Chondrocyte (in vitro differentiated cells): ENCODE data around the gene LYVE1. TPM values are rescaled to one million over a fixed set of nuclear protein-coding genes. Genes with fewer than 3 reads are reported as not detected.

Experiments
- DNase-seq: peaks from one replicate; pipeline ENCODE4 v3.0.0; 2021; ENCODE audit warnings: mixed read lengths, low spot score
- H3K27ac Mint-ChIP-seq: one replicate; pipeline ENCODE4 v1.8.0; 2021; ENCODE audit warnings: mild to moderate bottlenecking, moderate library complexity, mixed read lengths; ENCODE audit not compliant: unreplicated experiment
- H3K27me3 Mint-ChIP-seq: 2 replicates; pipeline ENCODE4 v1.8.0; 2021; ENCODE audit warnings: low read depth, mixed read lengths
- H3K36me3 Mint-ChIP-seq: 2 replicates; pipeline ENCODE4 v1.8.0; 2021; ENCODE audit warnings: low read depth, mixed read lengths
- H3K4me1 Mint-ChIP-seq: 2 replicates; pipeline ENCODE4 v1.8.0; 2021; ENCODE audit warnings: low read depth, mild to moderate bottlenecking, mixed read lengths
- H3K4me3 Mint-ChIP-seq: one replicate; pipeline ENCODE4 v1.8.0; 2021; ENCODE audit warnings: mild to moderate bottlenecking, moderate library complexity, mixed read lengths; ENCODE audit not compliant: unreplicated experiment
- H3K9me3 Mint-ChIP-seq: 2 replicates; pipeline ENCODE4 v1.8.0; 2021; ENCODE audit warnings: low read depth, mixed read lengths
- CTCF ChIP-seq: fragments of 200-600 bp; sonication (generic); IDR thresholded peaks from 2 replicates; pipeline ENCODE4 v1.5.0; 2021; ENCODE audit warnings: antibody characterized with exemption, mild to moderate bottlenecking, moderate library complexity
- total RNA-seq: library from RNA; stranded (reverse); gene quantifications from 3 replicates; pipeline ENCODE4 v1.2.1, GENCODE V29; 2021

The LYVE1 gene
- total RNA-seq, 1 donor from 2014 or later: 3.5 TPM

GRCh38 chr11:10566257-10566957, 2.1 kb downstream of the LYVE1 start:
- TF ChIP-seq CTCF: no peak
- DNase-seq: no peak
- Mint-ChIP-seq H3K4me1 (peaks cover 34% of the 10 kb centered on the region), H3K4me3 (no peak overlapping the region), H3K36me3 (peaks cover 2% of the 10 kb centered on the region), H3K27me3 (no peaks in the 10 kb centered on the region), H3K9me3 (no peaks in the 10 kb centered on the region), H3K27ac (no peak overlapping the region)

DNA sequence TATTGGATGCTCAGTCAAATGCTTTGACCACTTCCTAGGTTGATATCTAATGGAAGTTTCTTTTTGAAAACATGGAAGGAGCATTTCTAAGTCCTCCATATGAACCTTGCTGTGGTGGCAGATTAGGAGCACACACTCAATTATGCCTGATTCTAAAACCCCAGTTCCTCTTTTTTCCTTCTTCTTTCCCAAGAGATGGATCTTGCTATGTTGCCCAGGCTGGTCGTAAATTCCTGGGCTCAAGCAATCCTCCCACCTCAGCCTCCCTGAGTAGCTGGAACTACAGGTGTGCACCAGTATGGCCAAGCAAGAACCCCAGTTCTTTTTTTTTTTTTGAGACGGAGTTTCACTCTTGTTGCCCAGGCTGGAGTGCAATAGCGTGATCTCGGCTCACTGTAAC, 3.0 kb downstream of the LYVE1 start:
- Mint-ChIP-seq H3K9me3 (no peaks in the 10 kb centered on the region), H3K4me1 (peaks cover 34% of the 10 kb centered on the region), H3K36me3 (no peaks in the 10 kb centered on the region), H3K27ac (no peak overlapping the region), H3K4me3 (no peak overlapping the region), H3K27me3 (no peaks in the 10 kb centered on the region)
- no peak for DNase-seq
- TF ChIP-seq CTCF: no peak

DNA sequence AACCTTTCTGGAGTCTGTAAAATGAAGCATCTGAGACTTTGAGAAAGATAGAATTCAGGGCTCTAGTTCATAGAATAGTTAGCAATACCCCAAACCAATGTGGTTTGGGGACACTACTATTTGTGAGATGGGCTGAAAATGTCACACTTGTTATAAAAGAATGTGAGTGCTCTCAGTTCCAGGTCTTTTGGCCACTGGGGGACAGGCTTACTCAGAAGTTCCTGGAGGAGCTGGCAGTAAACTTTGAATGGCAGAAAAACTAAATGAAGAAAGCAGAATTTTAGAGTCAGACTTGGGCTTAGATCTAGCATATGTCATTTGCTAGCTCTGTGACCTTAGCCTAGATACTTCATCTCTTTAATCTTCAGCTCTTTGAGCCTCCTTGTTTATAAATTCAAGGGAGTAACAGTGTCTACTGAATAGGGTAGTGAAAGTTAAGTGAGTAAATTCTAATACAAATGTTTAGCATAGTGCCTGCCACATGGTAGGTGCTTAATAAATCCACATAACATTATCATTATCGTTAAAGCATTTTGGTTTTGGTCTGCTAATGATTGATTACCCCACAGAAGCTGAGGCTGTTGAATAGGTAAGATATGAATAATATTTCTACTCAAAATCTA, 3.7 kb downstream of the LYVE1 start:
- no peaks in the 10 kb centered on the region for H3K36me3 Mint-ChIP-seq
- no peak overlapping the region for H3K27ac Mint-ChIP-seq
- H3K9me3 Mint-ChIP-seq: no peaks in the 10 kb centered on the region
- TF ChIP-seq CTCF: peak; percentile 74
- no peak overlapping the region for H3K4me3 Mint-ChIP-seq
- no peak for DNase-seq
- peaks cover 33% of the 10 kb centered on the region for H3K4me1 Mint-ChIP-seq
- H3K27me3 Mint-ChIP-seq: no peaks in the 10 kb centered on the region

- H3K4me1 Mint-ChIP-seq: peaks cover 26% of the 10 kb centered on the region
- no peaks in the 10 kb centered on the region for H3K9me3 Mint-ChIP-seq
- no peaks in the 10 kb centered on the region for H3K36me3 Mint-ChIP-seq
- TF ChIP-seq CTCF: no peak
- H3K27me3 Mint-ChIP-seq: no peaks in the 10 kb centered on the region
- no peak overlapping the region for H3K27ac Mint-ChIP-seq
- DNase-seq: no peak
- H3K4me3 Mint-ChIP-seq: no peak overlapping the region
Observed at GRCh38 chr11:10564030-10564429, 4.4 kb downstream of the LYVE1 start.

DNA sequence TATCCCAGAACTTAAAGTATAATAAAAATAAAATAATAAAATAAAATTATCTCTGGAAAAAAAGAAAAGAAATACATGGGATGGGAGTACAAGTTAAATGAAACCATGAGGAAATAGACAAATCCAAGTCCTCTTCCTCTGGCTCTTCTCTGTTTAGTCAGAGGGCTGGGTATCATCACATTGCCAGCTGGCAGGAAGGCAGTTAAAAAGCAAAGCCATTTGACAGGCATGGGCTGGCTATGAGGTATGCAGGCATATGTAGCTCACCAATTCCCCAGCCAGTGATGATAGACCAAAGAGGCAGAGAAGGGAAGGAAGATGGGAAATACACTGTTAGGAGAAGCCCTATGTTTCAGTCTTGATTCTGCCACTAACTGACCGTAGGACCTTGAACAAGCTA, 6.5 kb downstream of the LYVE1 start:
- DNase-seq: no peak
- Mint-ChIP-seq H3K4me3 (no peak overlapping the region), H3K4me1 (peaks cover 5% of the 10 kb centered on the region), H3K27ac (no peak overlapping the region), H3K27me3 (no peaks in the 10 kb centered on the region), H3K36me3 (no peaks in the 10 kb centered on the region), H3K9me3 (no peaks in the 10 kb centered on the region)
- TF ChIP-seq CTCF: no peak
